ENCODE data around the gene FAM161B.

GRCh38 chr14:73937012-73937411 is 12.9 kb downstream of the FAM161B start:
- TF ChIP-seq EZH2 (IDR thresholded peaks at IDR 0.05; ENCODE audit: borderline replicate concordance) (no peak), CTCF (IDR thresholded peaks at IDR 0.05; ENCODE audit: poor library complexity) (no peak), EZH2phosphoT487 (IDR thresholded peaks at IDR 0.05; ENCODE audit: low read depth, severe bottlenecking, unreplicated experiment) (no peak)

All from hepatocyte (in vitro differentiated cells).